ENCODE data around the gene ARHGAP10.

ARHGAP10 gene

DNA sequence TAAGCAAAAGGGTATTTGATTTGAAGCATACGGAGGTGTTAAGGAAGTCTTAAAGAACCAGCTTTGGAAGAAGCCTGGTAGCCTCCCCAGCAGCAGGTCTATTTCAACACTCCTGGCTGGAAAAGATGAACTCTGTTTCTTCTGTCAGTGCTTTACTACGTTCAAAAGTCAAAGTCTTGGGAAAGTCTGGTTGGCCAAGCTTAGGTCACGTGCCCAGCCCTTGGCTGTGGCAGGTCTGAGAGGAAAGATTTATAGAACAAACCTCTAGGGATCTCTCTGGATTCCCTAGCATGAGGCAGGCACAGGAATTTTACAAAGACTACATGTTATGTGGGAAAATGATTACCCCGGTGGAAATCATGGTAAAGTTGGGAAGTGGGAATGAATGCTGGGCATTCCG lies 8.6 kb upstream of the ARHGAP10 start:
- TF ChIP-seq, protein P1, sequence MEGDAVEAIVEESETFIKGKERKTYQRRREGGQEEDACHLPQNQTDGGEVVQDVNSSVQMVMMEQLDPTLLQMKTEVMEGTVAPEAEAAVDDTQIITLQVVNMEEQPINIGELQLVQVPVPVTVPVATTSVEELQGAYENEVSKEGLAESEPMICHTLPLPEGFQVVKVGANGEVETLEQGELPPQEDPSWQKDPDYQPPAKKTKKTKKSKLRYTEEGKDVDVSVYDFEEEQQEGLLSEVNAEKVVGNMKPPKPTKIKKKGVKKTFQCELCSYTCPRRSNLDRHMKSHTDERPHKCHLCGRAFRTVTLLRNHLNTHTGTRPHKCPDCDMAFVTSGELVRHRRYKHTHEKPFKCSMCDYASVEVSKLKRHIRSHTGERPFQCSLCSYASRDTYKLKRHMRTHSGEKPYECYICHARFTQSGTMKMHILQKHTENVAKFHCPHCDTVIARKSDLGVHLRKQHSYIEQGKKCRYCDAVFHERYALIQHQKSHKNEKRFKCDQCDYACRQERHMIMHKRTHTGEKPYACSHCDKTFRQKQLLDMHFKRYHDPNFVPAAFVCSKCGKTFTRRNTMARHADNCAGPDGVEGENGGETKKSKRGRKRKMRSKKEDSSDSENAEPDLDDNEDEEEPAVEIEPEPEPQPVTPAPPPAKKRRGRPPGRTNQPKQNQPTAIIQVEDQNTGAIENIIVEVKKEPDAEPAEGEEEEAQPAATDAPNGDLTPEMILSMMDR (conservative IDR thresholded peaks at IDR 0.05): no peak
- H3K27ac ChIP-seq: no peak overlapping the region

DNA sequence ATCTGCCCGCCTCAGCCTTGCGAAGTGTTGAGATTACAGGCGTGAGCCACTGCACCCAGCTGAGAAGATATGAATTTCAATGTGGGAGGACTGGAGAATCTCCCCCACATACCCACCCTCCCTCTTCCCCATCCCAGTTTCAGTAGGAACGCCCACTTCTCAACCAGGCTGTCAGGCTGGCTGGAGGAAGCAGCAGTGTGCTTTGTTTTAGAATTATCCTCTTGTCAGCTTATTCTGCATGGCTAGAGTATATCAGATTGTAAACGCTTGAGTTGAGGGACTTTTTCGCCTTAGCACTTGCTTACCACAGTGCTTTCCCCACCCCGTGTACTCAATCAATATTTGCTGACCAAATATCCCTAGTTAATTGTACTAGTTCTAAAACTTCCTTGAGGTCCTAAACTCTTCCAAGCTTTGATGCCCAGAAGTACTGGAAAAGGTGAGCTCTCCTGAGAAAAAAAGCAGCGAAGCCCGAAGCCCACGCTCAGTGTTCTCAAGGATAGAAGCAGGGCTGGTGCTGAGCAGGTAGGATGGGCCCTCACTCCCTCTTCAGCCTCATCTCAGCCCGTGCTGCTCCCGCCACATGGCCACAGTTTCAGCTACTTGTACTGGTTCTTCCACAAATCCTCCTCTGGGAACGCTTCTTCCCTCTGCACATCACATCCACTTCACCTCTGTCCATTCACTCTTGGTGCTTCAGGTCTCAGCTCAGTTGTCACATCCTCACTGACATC lies 7.3 kb upstream of the ARHGAP10 start:
- H3K27ac ChIP-seq: peak overlapping the region; percentile 44
- TF ChIP-seq, protein P1 (conservative IDR thresholded peaks at IDR 0.05): no peak

DNA sequence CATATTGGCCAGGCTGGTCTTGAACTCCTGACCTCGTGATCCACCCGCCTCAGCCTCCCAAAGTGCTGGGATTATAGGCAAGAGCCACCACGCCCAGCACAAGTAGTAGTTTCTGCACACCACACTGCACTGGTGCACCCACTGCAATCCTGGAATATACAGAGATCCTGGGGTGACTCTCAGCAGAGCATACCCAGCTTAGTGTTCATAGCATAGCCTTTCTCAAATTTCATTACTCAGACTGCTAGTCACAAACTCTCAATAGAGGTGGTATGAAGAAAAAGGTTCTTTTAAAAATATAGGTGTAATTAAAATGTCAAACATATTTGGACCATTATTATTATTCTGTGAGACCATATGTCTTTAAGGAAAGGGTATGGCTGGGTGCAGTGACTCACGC lies 6.2 kb upstream of the ARHGAP10 start:
- H3K27ac ChIP-seq: no peak overlapping the region
- TF ChIP-seq, protein P1 (conservative IDR thresholded peaks at IDR 0.05): no peak

DNA sequence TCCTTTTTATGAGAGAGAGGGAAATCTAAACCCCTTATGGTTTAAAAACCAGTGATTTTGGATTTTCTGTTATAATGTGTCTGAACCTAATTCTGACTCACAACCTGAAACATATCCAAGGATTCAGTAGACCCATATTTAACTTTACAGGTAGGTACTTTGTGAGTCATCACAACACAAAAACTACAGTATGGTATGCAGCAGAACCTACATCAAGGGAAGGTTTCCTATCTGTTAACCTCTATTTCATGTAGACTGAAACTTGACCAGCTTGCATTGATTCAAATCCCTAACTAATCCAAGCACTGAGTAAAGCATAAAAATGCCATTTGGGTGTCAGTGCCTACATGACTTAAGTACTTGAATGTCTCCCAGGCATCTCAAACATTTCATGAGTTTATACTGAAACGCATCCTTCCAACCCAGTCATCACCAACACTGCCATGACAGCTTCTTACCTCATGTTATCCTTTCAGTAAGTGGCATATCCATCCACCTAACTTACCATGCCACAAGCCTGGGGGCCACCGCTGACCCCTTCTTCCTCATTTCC lies 4.3 kb upstream of the ARHGAP10 start:
- TF ChIP-seq, protein P1 (conservative IDR thresholded peaks at IDR 0.05): no peak
- no peak overlapping the region for H3K27ac ChIP-seq

DNA sequence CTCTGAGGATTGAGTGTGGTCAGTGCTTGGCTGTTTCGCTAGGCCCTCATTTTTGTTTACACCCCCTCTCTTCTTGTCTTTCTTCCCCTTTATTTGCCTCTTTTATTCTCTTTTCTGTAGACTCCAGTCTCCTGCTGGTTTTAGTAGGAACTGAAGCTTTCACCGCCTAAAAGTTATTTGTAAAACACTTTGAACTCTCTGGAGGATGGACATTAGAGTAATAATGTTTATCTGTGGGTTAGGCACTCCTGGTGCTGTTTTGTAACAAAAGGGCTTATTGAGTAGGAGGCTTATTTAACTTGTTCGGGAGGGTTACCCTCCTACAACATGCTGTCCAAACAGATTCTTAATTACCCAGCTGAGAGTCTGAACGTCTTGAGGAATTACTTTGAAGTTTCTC lies 1.6 kb upstream of the ARHGAP10 start:
- no peak overlapping the region for H3K27ac ChIP-seq
- TF ChIP-seq, protein P1 (conservative IDR thresholded peaks at IDR 0.05): 0 out of 2 replicates have a peak, but pooled peaks have one; percentile 5

DNA sequence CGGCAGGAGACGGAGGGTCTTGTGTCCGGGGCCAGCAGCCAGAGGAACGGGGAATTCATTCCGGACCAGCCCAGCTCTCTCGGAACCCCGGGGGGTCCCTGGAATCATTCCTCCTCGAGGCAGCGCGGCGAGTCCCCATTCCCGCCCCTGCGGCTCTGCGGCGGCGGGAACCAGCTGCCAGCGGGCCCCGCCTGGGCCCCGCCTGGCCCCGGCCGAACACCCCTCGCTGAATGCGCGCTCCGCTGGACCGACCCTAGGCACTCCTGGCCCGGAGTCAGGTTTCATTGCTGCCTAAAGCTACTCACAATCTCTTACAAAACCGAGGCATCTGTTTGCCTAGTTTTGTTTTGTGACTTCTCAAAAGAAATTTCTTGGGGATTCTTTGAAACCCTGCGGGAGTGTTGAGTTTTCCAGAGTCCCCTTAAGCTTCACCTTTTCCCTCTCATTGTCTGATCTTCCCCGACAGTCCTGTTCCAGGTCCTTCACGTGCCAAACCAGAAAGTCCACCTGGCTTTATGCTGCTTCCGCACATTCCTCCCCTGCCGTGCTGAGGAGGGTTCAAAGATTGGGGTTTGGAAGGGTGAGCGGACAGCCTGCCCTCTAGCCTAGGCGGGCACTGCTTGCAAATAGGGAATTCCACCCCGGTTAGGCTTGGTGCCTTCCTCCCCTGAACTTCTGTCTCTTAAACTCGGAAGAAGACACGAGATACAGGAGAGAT lies 789 bp downstream of the ARHGAP10 start:
- TF ChIP-seq, protein P1 (conservative IDR thresholded peaks at IDR 0.05): no peak
- peak overlapping the region; percentile 93 for H3K27ac ChIP-seq

DNA sequence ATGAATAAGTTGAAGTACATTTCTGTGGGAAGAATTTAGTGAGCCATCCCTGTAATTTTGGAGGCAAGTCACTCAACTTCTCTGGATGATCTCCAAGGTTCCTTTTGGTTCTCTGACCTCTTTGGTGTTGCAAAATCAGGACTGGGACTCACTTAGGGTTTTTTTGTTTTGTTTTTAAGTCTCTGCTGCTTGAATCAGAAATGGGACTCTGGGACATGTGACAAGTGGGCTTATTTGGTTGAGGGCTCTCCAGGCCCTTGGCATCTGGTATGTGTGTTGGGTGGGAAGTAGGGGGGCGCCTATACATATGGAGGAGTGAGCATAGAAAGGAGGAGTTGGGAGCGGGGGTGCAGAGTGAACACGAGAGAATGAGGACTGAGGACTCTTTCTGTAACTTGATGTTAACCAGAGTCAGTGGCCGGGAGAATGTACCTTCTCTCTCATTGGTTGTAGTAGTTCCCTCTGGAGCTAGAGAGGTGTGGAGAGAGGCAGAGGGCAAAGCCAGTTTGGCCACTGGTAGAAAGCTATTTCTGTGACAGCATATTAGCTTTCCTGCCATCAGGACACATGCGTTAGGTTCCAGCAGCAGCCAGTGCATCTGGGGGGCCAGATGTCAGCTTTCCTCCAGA lies 1.9 kb downstream of the ARHGAP10 start:
- H3K27ac ChIP-seq: no peak overlapping the region
- TF ChIP-seq, protein P1 (conservative IDR thresholded peaks at IDR 0.05): no peak

Data from VCaP (cell line).